HuH-7.5 (cell line): ENCODE data around the gene PMEPA1.
"Not testable (repeated sequence)": the region's sequence is repeated elsewhere in the genome, so short reads cannot be mapped to it uniquely, and the experiment has no call there.

Experiments
- DNase-seq: peaks from one replicate; pipeline ENCODE4 v3.0.0; 2011; ENCODE audit warnings: low spot score

The PMEPA1 gene

DNA sequence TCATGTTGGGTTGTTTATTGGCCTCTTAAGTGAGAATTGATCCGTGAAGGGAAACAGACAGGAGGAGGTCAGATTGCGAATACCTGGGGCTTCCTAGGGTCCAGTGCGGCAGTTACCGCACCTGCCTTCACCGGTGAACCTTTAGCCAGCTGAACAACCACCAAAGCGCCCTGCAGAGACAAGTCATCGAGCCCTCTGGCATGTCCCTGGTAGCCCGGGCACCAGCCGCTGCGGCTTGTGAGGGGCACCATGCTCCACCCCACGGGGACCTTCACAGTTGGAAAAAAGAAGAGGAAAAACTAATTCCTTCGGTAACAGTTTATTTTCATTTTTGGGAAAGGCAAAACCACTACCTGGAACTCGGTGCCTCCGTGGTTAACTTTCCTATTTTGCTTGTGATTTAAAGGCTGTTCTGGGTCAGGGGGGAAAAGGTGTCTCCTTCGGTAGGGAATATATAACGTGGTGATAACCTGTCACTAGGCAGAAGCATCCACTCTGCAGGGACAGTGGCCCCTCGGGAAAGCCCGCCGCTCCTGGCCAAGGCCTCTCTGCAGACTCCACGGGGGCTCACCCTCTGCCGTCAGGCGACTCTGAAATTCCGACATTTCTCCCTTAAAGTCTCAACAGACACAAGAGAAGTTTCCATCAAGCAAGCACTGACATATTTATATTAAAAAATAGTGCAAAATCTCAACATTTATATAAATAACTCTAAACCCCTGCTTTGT lies 58.9 kb downstream of the PMEPA1 start:
- no peak for DNase-seq

- DNase-seq, result no peak
Measured at GRCh38 chr20:57650266-57650665, 59.5 kb downstream of the PMEPA1 start.

GRCh38 chr20:57649617-57650015 lies 60.2 kb downstream of the PMEPA1 start:
- DNase-seq, result no peak

DNA sequence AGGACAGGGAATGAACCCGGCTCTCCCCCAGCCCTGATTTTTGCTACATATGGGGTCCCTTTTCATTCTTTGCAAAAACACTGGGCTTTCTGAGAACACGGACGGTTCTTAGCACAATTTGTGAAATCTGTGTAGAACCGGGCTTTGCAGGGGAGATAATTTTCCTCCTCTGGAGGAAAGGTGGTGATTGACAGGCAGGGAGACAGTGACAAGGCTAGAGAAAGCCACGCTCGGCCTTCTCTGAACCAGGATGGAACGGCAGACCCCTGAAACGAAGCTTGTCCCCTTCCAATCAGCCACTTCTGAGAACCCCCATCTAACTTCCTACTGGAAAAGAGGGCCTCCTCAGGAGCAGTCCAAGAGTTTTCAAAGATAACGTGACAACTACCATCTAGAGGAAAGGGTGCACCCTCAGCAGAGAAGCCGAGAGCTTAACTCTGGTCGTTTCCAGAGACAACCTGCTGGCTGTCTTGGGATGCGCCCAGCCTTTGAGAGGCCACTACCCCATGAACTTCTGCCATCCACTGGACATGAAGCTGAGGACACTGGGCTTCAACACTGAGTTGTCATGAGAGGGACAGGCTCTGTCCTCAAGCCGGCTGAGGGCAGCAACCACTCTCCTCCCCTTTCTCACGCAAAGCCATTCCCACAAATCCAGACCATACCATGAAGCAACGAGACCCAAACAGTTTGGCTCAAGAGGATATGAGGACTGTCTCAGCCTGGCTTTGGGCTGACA lies 60.8 kb downstream of the PMEPA1 start:
- no peak for DNase-seq

DNA sequence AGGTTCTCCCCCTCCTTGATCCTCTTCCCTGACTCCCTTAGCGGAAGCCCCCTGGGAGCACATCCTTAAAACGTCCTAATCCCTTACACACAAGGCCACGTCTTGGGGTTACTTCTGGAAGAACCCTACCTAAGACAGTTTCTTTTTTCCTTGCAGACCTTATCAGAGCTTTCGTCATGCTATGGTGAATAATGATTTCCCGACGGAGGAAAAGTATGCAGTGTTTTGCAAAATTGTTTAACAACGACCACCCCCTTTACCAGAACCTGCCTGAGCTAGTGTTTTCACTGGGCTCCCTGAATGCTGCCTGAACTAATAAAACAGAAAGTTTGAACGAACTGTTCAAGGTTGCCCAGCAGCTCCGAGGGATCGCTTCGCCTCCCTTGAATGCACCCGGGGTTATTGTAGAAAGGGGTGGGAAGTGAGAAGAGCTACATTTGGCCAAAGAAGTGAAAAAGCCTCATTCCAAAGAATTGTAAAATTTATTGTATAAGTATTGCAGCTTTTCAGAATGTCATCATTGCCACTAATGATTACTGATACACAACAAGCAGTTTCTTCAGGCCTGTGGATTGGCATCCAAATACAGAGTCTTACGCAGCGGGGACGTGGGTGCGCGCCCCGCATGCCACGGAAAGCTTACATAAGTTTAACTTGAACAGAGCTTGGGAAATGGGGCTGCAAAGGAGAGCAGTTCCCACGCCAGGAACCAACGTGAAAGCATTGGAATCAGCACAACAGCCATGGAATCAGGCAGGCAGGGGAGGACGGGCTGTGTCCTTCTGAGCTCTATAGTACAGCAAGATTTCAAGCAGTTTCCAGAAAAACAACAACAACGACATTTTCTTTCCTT lies 61.7 kb downstream of the PMEPA1 start:
- no peak for DNase-seq

- no peak for DNase-seq
Measured at GRCh38 chr20:57647006-57647932, 62.5 kb downstream of the PMEPA1 start.

- no peak for DNase-seq
Measured at GRCh38 chr20:57638895-57639236, 70.9 kb downstream of the PMEPA1 start.

DNA sequence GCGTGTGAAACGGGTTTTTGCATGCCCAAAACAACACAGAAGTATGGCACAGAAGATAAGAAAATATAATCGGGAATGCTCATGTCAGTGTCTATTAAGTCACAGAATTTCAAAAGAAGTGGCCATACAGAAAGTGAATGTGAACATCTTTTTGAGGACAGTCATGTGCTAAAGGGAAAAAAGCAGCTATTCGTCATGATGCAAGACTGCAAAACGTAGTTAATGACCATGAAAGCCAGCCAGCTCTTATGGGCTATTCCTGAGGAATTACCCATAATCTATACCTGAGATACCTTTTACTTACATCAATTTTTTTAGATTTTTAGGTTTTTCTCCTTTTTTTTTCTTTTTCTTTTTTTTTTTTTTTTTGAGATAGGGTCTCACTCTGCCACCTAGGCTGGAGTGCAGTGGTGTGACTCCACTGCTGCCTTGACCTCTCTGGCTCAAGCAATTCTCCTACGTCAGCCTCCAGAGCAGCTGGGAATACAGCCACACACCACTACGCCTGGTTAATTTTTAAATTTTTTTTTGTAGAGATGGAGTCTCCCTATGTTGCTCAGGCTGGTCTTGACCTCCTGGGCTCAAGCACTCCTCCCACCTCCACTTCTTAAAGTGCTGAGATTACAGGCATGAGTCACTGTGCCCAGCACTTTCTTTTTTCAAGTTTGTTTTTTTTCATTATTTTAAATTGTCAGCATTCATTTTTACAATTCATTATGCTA lies 71.5 kb downstream of the PMEPA1 start:
- DNase-seq, result no peak

DNA sequence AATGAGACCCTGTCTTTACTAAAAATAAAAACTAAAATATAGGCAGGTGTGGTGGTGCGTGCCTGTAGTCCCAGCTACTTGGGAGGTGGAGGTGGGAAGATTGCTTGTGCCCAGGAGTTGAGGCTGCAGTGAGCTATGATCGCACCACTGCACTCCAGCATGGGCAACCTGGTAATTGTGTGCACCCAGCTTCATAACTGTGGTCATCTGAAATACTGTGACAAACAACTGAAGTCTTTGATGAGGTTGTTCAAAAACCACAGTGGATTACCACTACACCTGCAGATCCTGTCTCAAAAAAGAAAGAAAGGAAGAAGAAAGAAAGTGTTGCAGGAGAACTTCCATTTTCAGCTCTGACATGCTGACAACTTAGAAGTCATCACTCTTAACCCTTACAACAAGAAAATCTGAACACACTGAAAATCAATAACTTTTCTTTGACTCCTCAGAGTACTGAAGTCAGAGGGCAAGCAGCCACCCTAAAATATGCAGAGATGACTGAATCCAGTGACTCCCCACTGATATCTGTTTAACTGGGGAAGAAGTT lies 75.8 kb downstream of the PMEPA1 start:
- DNase-seq, result no peak

- no peak for DNase-seq
Measured at GRCh38 chr20:57632286-57632685, 77.5 kb downstream of the PMEPA1 start.

DNA sequence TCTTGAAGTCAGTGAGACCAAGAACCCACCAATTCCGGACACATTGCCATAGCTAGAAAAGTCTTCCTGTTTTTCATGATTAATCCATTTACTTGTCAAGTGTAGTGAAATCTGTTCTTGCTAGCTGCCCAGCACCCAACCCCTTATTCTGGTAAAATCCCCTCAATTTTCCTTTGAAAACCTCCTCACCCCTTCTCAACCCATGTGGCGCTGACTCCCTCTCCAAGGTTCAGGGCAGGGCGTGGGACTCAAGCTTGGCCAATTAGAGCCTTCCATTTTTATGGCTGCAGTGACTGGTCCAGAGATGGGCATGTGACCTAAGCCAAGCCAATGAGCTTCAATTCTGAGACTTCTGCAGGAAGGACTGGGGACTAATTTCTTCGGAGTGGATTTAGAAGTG lies 79.8 kb downstream of the PMEPA1 start:
- no peak for DNase-seq

DNA sequence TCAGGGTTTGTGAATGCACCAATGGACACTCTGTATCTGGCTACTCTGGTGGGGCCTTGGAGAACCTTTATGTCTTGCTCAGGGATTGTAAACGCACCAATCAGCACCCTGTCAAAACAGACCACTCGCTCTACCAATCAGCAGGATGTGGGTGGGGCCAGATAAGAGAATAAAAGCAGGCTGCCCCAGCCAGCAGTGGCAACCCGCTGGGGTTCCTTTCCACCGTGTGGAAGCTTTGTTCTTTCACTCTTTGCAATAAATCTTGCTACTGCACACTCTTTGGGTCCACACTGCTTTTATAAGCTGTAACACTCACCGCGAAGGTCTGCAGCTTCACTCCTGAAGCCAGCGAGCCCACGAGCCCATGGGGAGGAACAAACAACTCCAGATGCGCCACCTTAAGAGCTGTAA lies 80.3 kb downstream of the PMEPA1 start:
- not testable (repeated sequence) for DNase-seq

DNA sequence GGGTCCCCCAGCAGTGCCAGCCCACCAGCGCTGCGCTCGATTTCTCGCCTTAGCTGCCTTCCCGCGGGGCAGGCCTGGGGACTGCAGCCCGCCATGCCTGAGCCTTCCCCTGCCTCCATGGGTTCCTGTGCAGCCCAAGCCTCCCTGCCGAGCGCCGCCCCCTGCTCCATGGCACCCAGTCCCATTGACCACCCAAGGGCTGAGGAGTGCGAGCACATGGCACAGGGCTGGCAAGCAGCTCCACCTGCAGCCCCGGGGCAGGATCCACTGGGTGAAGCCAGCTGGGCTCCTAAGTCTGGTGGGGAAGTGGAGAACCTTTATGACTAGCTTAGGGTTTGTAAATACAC lies 80.9 kb downstream of the PMEPA1 start:
- DNase-seq, result not testable (repeated sequence)

- no peak for DNase-seq
Measured at GRCh38 chr20:57628047-57628961, 81.5 kb downstream of the PMEPA1 start.

DNA sequence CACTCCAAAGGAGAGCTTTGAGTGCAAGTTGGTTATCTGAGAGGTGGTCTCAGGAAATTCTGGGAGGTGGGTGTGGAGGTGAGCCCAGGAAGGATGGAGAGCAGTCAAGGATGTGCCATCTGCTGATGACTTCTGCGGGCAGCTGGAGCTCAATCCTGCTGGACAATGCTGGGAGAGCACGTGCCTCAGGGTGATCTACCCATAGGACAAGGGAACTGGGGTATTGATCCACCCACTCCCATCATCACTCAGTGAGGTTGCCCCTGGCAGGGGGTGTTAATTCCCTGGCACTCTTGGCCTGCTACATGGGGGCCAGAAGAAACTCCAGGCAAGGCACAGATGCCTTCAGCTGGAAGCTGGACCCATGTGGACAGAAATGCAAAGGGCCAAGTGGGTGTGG lies 82.5 kb downstream of the PMEPA1 start:
- no peak for DNase-seq

- no peak for DNase-seq
Measured at GRCh38 chr20:57625978-57626377, 83.8 kb downstream of the PMEPA1 start.

GRCh38 chr20:57625181-57625958 lies 84.4 kb downstream of the PMEPA1 start:
- DNase-seq, result no peak

GRCh38 chr20:57624124-57624523 lies 85.7 kb downstream of the PMEPA1 start:
- DNase-seq, result no peak
